ENCODE results near the gene RBBP8NL. TPM values are rescaled to one million over a fixed set of nuclear protein-coding genes. Genes with fewer than 3 reads are reported as not detected.

Gene RBBP8NL
- total and polyA plus RNA-seq, 9 of the 15 experiments (the other 6 are each of a cell fraction or from before 2014, with no cell fraction given): not detected

DNA sequence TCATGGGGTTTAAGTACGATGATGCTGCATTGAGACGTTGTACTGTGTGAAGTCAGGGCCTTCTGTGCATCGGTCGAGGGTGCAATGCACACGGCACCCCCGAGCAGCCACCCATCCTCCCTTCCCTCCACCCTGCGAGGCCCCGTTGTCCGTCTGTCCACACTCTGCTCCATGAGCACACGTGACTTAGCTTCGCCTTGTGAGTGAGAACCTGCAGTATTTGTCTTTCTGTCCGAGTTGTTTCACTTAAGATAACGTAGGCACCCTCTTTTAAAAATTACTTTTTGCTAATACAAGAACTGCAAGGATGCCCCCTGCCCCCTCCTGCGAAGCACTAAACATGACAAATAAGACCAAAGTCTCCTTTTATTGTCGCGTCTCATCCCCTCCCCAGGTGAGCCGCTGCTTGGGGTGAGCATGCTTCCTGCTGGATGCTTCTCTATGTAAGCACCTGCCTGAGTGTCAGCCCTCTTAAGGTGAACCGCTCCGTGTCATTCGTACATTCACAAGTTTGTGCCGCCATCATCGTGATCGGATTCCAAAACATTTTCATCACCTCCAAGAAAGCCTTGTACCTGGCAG lies 3.6 kb upstream of the RBBP8NL start:
- no peaks in the 10 kb centered on the region for H3K9me3 ChIP-seq (replicated peaks; ENCODE audit: control insufficient read depth, insufficient read depth, low read depth, low read length)
- ATAC-seq (peak; percentile 30; the same call in 2 of the 3 replicates), DNase-seq (ENCODE audit: extremely low read depth in 1 of 4, low spot score in 3 of 4) (no peak), FAIRE-seq (peak; percentile 15)
- no peak overlapping the region for H3K27ac ChIP-seq (ENCODE audit: extremely low read depth, low read depth, low read length)
- no peaks in the 10 kb centered on the region for H3K9me1 ChIP-seq (ENCODE audit: control insufficient read depth, insufficient read depth, low read length)
- no TSS peak for BruUV-seq (replicated peaks)
- no peak overlapping the region for H3K4me3 ChIP-seq
- no peak overlapping the region for H3K9ac ChIP-seq (ENCODE audit: insufficient read depth in 1 of 2, low read depth in 2 of 2, low read length in 2 of 2)
- intact Hi-C loops (cut with micrococcal nuclease): no loop called here
- CTCF ChIA-PET (ENCODE audit: low intra/inter-chr PET ratio): no interaction called here
- peaks cover 11% of the 10 kb centered on the region; the same call in 1 of the 2 replicates for H4K20me1 ChIP-seq (replicated peaks; ENCODE audit: control insufficient read depth, insufficient read depth, low read length)
- H3K36me3 ChIP-seq (ENCODE audit: control insufficient read depth, insufficient read depth, low read length): no peaks in the 10 kb centered on the region
- no peak overlapping the region for H2AFZ ChIP-seq (ENCODE audit: low read depth, low read length)
- POLR2A ChIA-PET: interaction anchor here (0.5 to 1.6 kb wide), 3 partner anchors 14 to 801 kb away, joined by 3 to 6 read pairs (median 3); no protein-coding TSS in a partner anchor
- WGBS (ENCODE audit: insufficient coverage, low coverage, missing lambda C conversion rate): 11% methylated on average over 23 of the region's 23 CpGs
- H3K4me2 ChIP-seq (ENCODE audit: insufficient read depth, low read length): no peak overlapping the region
- in situ Hi-C loops (cut with MboI): no loop called here
- H3K4me1 ChIP-seq (replicated peaks in 1 of 2; ENCODE audit: control insufficient read depth in 2 of 2, insufficient read depth in 2 of 2, low read length in 2 of 2): peaks cover 0 to 47% of the 10 kb centered on the region in 2 experiments; a peak in 2 of 5 replicates
- peaks cover 35 to 89% of the 10 kb centered on the region in 2 experiments for H3K27me3 ChIP-seq (ENCODE audit: control insufficient read depth in 2 of 2, insufficient read depth in 2 of 2, low read length in 2 of 2)
- no peaks in the 10 kb centered on the region for H3K79me2 ChIP-seq (ENCODE audit: control insufficient read depth, insufficient read depth, low read length)
- TF ChIP-seq, protein P1, sequence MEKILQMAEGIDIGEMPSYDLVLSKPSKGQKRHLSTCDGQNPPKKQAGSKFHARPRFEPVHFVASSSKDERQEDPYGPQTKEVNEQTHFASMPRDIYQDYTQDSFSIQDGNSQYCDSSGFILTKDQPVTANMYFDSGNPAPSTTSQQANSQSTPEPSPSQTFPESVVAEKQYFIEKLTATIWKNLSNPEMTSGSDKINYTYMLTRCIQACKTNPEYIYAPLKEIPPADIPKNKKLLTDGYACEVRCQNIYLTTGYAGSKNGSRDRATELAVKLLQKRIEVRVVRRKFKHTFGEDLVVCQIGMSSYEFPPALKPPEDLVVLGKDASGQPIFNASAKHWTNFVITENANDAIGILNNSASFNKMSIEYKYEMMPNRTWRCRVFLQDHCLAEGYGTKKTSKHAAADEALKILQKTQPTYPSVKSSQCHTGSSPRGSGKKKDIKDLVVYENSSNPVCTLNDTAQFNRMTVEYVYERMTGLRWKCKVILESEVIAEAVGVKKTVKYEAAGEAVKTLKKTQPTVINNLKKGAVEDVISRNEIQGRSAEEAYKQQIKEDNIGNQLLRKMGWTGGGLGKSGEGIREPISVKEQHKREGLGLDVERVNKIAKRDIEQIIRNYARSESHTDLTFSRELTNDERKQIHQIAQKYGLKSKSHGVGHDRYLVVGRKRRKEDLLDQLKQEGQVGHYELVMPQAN (IDR thresholded peaks at IDR 0.05; ENCODE audit: borderline replicate concordance): no peak
- TF ChIP-seq, protein P2, sequence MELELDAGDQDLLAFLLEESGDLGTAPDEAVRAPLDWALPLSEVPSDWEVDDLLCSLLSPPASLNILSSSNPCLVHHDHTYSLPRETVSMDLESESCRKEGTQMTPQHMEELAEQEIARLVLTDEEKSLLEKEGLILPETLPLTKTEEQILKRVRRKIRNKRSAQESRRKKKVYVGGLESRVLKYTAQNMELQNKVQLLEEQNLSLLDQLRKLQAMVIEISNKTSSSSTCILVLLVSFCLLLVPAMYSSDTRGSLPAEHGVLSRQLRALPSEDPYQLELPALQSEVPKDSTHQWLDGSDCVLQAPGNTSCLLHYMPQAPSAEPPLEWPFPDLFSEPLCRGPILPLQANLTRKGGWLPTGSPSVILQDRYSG (tag; conservative IDR thresholded peaks at IDR 0.05; ENCODE audit: low read depth): no peak
- TF ChIP-seq NR2C1 (IDR thresholded peaks at IDR 0.05): no peak
- no peak for TF ChIP-seq NR2C1 (tag; IDR thresholded peaks at IDR 0.05)
- TF ChIP-seq NCOA2 (IDR thresholded peaks at IDR 0.05; ENCODE audit: partially characterized antibody in 2 of 2): no peak
- TF ChIP-seq, protein P3, sequence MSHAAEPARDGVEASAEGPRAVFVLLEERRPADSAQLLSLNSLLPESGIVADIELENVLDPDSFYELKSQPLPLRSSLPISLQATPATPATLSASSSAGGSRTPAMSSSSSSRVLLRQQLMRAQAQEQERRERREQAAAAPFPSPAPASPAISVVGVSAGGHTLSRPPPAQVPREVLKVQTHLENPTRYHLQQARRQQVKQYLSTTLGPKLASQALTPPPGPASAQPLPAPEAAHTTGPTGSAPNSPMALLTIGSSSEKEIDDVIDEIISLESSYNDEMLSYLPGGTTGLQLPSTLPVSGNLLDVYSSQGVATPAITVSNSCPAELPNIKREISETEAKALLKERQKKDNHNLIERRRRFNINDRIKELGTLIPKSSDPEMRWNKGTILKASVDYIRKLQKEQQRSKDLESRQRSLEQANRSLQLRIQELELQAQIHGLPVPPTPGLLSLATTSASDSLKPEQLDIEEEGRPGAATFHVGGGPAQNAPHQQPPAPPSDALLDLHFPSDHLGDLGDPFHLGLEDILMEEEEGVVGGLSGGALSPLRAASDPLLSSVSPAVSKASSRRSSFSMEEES (CRISPR knock-in tag; IDR thresholded peaks at IDR 0.05): peak; percentile 22; the same call in 1 of the 2 replicates
- TF ChIP-seq ZC3H4 (CRISPR knock-in tag; IDR thresholded peaks at IDR 0.05; ENCODE audit: borderline replicate concordance): no peak
- TF ChIP-seq SMAD2 (IDR thresholded peaks at IDR 0.05; ENCODE audit: low read depth, low read length): no peak
- TF ChIP-seq PCBP1 (IDR thresholded peaks at IDR 0.05; ENCODE audit: low read depth, low read length, poor library complexity, severe bottlenecking): no peak

Measured in K562 (cell line).